CD14-positive monocyte (primary cell): Measurements from ENCODE around the gene STK39. TPM values are rescaled to one million over a fixed set of nuclear protein-coding genes. Genes with fewer than 3 reads are reported as not detected.

Experiments used
- DNase-seq, 3 donors: peaks; one replicate each; pipeline ENCODE4 v3.0.0-alpha.2; 2011 to 2022
- H2AFZ ChIP-seq: 2 replicates; pipeline ENCODE4 v1.6.0; 2012; ENCODE audit warnings: mild to moderate bottlenecking, low read depth, low read length, inconsistent platforms; ENCODE audit not compliant: insufficient read depth, poor library complexity, severe bottlenecking
- H3K27ac ChIP-seq, 2 donors: 1 replicate in 1 of 2; 2 replicates in 1 of 2; pipeline ENCODE4 v1.5.1; 2012 to 2013; ENCODE audit warnings: low read length in 2 of 2, control low read depth in 1 of 2, inconsistent platforms in 1 of 2, low read depth in 1 of 2, mild to moderate bottlenecking in 1 of 2
- H3K27me3 ChIP-seq, 2 donors: one replicate each; pipeline versions ENCODE4 v1.6.0 to v1.6.1; 2011 to 2013; ENCODE audit warnings: low read length in 2 of 2; ENCODE audit not compliant: control insufficient read depth in 2 of 2, insufficient read depth in 2 of 2
- H3K36me3 ChIP-seq, 2 donors: replicated peaks in 1 of 2; 1 replicate in 1 of 2; 2 replicates in 1 of 2; pipeline versions ENCODE4 v1.5.1 to v1.6.1; 2012 to 2013; ENCODE audit warnings: low read length in 2 of 2, control low read depth in 1 of 2, inconsistent platforms in 1 of 2, mild to moderate bottlenecking in 1 of 2; ENCODE audit not compliant: insufficient read depth in 2 of 2, control insufficient read depth in 1 of 2
- H3K4me1 ChIP-seq, 2 donors: 1 replicate in 1 of 2; 2 replicates in 1 of 2; pipeline versions ENCODE4 v1.5.1 to v1.6.1; 2012 to 2013; ENCODE audit warnings: low read length in 2 of 2, control low read depth in 1 of 2, inconsistent platforms in 1 of 2, mild to moderate bottlenecking in 1 of 2, moderate library complexity in 1 of 2; ENCODE audit not compliant: insufficient read depth in 2 of 2, control insufficient read depth in 1 of 2
- H3K4me2 ChIP-seq: replicated peaks from 2 replicates; pipeline ENCODE3; 2012; ENCODE audit warnings: low read length, moderate library complexity, mild to moderate bottlenecking; ENCODE audit not compliant: poor library complexity, severe bottlenecking; ENCODE audit errors: extremely low read depth
- H3K4me3 ChIP-seq, 3 experiments: fragments of 200-600 bp in 1 of 3; sonication (generic) in 1 of 3; replicated peaks in 1 of 3; 1 replicate in 2 of 3; 2 replicates in 1 of 3; pipeline ENCODE4 v1.5.1; 2011 to 2013; ENCODE audit warnings: low read length in 3 of 3, mild to moderate bottlenecking in 3 of 3, control low read depth in 2 of 3, low read depth in 2 of 3, inconsistent platforms in 1 of 3, moderate library complexity in 1 of 3
- H3K79me2 ChIP-seq: 2 replicates; pipeline ENCODE4 v1.6.0; 2012; ENCODE audit warnings: mild to moderate bottlenecking, control low read depth, inconsistent platforms, low read length, moderate library complexity; ENCODE audit not compliant: insufficient read depth
- H3K9ac ChIP-seq: 2 replicates; pipeline ENCODE4 v1.6.0; 2017; ENCODE audit warnings: low read length, mild to moderate bottlenecking; ENCODE audit not compliant: insufficient read depth, poor library complexity, severe bottlenecking
- H3K9me3 ChIP-seq, 2 donors: replicated peaks in 1 of 2; 1 replicate in 1 of 2; 2 replicates in 1 of 2; pipeline versions ENCODE4 v1.5.1 to v1.6.1; 2012 to 2013; ENCODE audit warnings: low read length in 2 of 2, control low read depth in 1 of 2; ENCODE audit not compliant: control insufficient read depth in 1 of 2, insufficient read depth in 1 of 2
- H4K20me1 ChIP-seq: 2 replicates; pipeline ENCODE4 v1.6.0; 2012; ENCODE audit warnings: mild to moderate bottlenecking, low read length, control low read depth, moderate library complexity; ENCODE audit not compliant: insufficient read depth
- H3K27ac Mint-ChIP-seq, 7 donors: one replicate each; pipeline ENCODE4 v1.8.0; 2020; ENCODE audit warnings: mild to moderate bottlenecking in 7 of 7, mixed read lengths in 7 of 7, moderate library complexity in 6 of 7, inconsistent platforms in 2 of 7
- H3K27me3 Mint-ChIP-seq, 3 donors: one replicate each; pipeline ENCODE4 v1.8.0; 2021 to 2022; ENCODE audit warnings: low read depth in 3 of 3, mild to moderate bottlenecking in 3 of 3, mixed read lengths in 3 of 3, moderate library complexity in 3 of 3, inconsistent platforms in 1 of 3
- H3K36me3 Mint-ChIP-seq, 2 donors: one replicate each; pipeline ENCODE4 v1.8.0; 2020; ENCODE audit warnings: mixed read lengths in 2 of 2, inconsistent platforms in 1 of 2, mild to moderate bottlenecking in 1 of 2
- H3K4me1 Mint-ChIP-seq: one replicate; pipeline ENCODE4 v1.8.0; 2020; ENCODE audit warnings: mild to moderate bottlenecking, mixed read lengths
- H3K4me3 Mint-ChIP-seq, 2 donors: one replicate each; pipeline ENCODE4 v1.8.0; 2020; ENCODE audit warnings: mild to moderate bottlenecking in 2 of 2, mixed read lengths in 2 of 2, moderate library complexity in 1 of 2
- H3K9me3 Mint-ChIP-seq, 7 donors: one replicate each; pipeline ENCODE4 v1.8.0; 2020 to 2022; ENCODE audit warnings: mixed read lengths in 7 of 7, mild to moderate bottlenecking in 6 of 7, moderate library complexity in 6 of 7, inconsistent platforms in 2 of 7
- WGBS: methylation state at CpG from one replicate; pipeline ENCODE4 v1.1.5; 2013; ENCODE audit warnings: missing lambda C conversion rate; ENCODE audit not compliant: insufficient coverage; 5-methylcytosine and 5-hydroxymethylcytosine counted together
- intact Hi-C, 2 donors: fragments of 100-400 bp; cut with micrococcal nuclease; formaldehyde crosslinking; loops; one replicate each; pipeline versions ENCODE4 v1.15.0 to v1.15.1; 2023
- polyA plus RNA-seq, 3 donors: library from polyadenylated mRNA; depleted of rRNA in 1 of 3; unstranded in 2 of 3; stranded (reverse) in 1 of 3; fragments of 300-500 nt in 2 of 3; fragments of >200 nt in 1 of 3; fragmentation: Illumina TruSeq in 2 of 3; gene quantifications; 1 replicate in 2 of 3; 2 replicates in 1 of 3; pipeline ENCODE4 v1.2.3, GENCODE V29; 2012 to 2021
- TF ChIP-seq, protein P1 (sequence below): fragments of 200-600 bp; IDR thresholded peaks from one replicate; pipeline ENCODE4 v1.8.0; 2022; ENCODE audit warnings: antibody characterized with exemption, mild to moderate bottlenecking

STK39 gene
- polyA plus RNA-seq, 3 donors = 1.2 to 2.7 (median 2.6) TPM

DNA sequence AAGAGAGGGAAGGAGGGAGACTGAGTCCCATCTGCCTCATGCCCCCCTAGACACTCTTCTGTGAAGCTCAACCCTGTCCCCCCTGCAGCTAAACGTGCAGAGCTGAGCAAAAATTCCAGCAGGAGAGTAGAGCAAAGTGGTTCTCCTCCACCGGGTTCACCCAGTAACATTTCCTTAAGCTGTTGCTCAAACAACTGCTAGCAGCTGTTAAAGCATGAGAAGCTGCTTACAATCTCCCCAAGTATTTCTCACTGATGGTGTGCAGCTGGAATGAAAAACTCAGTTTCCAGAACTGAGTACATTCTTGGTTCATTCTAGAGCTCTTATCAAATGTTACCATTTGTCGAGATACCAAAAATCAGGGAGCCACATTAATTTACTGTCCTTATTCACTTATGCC, 92.3 kb downstream of the STK39 start:
- Mint-ChIP-seq H3K4me3 (no peak overlapping the region), H3K27ac (no peak overlapping the region), H3K9me3 (no peaks in the 10 kb centered on the region), H3K27me3 (no peaks in the 10 kb centered on the region), H3K4me1 (peaks cover 20% of the 10 kb centered on the region), H3K36me3 (peaks cover 36 to 41% of the 10 kb centered on the region in 2 donors)
- TF ChIP-seq, protein P1, sequence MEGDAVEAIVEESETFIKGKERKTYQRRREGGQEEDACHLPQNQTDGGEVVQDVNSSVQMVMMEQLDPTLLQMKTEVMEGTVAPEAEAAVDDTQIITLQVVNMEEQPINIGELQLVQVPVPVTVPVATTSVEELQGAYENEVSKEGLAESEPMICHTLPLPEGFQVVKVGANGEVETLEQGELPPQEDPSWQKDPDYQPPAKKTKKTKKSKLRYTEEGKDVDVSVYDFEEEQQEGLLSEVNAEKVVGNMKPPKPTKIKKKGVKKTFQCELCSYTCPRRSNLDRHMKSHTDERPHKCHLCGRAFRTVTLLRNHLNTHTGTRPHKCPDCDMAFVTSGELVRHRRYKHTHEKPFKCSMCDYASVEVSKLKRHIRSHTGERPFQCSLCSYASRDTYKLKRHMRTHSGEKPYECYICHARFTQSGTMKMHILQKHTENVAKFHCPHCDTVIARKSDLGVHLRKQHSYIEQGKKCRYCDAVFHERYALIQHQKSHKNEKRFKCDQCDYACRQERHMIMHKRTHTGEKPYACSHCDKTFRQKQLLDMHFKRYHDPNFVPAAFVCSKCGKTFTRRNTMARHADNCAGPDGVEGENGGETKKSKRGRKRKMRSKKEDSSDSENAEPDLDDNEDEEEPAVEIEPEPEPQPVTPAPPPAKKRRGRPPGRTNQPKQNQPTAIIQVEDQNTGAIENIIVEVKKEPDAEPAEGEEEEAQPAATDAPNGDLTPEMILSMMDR = no peak
- intact Hi-C loops = no loop called here
- 100% methylated on average over 1 of the region's 3 CpGs for WGBS
- DNase-seq = no peak
- Histone ChIP-seq H3K27ac (no peak overlapping the region), H3K4me2 (no peak overlapping the region), H3K9me3 (no peaks in the 10 kb centered on the region), H4K20me1 (no peaks in the 10 kb centered on the region), H2AFZ (no peak overlapping the region), H3K79me2 (peaks cover 5% of the 10 kb centered on the region), H3K36me3 (peaks cover 9 to 47% of the 10 kb centered on the region in 2 donors), H3K9ac (no peak overlapping the region), H3K4me1 (peaks cover 12 to 18% of the 10 kb centered on the region in 2 donors), H3K27me3 (no peaks in the 10 kb centered on the region), H3K4me3 (no peak overlapping the region)

DNA sequence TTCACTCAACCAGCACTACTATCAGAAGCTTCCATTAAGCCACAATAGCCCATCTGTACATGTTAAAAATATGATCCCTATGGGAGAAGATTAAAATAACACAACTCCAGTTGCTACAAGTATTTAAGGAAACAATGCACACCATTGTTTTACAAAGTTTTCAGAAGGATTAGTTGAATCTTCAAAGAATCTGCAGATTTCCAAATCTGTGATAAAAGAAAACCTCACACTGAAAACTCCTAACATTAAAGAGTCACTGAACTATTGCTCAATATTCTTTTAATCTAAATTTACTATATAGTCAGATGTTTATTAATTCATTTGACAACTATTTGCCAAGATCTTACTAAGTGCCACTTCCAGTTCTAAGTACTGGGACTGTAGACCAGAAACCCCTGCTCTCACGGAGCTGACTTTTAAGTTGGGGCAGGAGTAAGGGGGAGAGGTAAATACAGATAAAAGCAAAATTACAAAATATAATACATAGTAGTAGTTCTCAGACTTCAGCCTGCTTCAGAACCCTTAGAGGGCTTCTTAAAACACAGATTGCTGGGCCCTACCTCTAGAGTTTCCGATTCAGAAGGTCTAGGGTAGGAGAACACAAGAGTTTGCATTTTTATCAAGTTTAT, 94.4 kb downstream of the STK39 start:
- no peak overlapping the region for H2AFZ ChIP-seq
- H3K9ac ChIP-seq = no peak overlapping the region
- Mint-ChIP-seq H3K27me3 (no peaks in the 10 kb centered on the region), H3K4me1 (peaks cover 32% of the 10 kb centered on the region), H3K9me3 (no peaks in the 10 kb centered on the region), H3K4me3 (no peak overlapping the region), H3K27ac (no peak overlapping the region), H3K36me3 (peaks cover 32 to 36% of the 10 kb centered on the region in 2 donors)
- H3K79me2 ChIP-seq = peaks cover 24% of the 10 kb centered on the region
- H3K4me1 ChIP-seq = peaks cover 26 to 28% of the 10 kb centered on the region in 2 donors
- TF ChIP-seq, protein P1 = no peak
- no peak overlapping the region for H3K4me3 ChIP-seq
- no peaks in the 10 kb centered on the region for H3K9me3 ChIP-seq
- DNase-seq = no peak
- no peak overlapping the region for H3K27ac ChIP-seq
- H3K4me2 ChIP-seq = no peak overlapping the region
- intact Hi-C loops = no loop called here
- WGBS = 100% methylated on average over 1 of the region's 2 CpGs
- no peaks in the 10 kb centered on the region for H4K20me1 ChIP-seq
- H3K36me3 ChIP-seq = peaks cover 5 to 43% of the 10 kb centered on the region in 2 donors
- H3K27me3 ChIP-seq = no peaks in the 10 kb centered on the region
